ENCODE measurements around the gene ERF.

DNA sequence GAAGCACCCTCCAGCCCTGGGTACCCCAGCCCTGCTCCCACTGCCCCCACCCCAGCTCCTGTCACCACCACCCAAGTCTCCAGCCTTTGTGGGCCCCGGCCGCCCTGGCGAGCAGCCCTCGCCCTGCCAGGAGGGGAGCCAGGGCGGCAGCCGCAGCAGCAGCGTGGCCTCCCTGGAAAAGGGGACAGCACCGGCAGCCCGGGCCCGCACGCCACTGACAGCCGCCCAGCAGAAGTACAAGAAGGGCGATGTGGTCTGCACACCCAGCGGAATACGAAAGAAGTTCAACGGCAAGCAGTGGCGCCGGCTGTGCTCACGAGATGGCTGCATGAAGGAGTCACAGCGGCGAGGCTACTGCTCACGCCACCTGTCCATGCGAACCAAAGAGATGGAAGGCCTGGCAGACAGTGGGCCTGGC, 18.1 kb upstream of the ERF start:
- TF ChIP-seq, protein P1, sequence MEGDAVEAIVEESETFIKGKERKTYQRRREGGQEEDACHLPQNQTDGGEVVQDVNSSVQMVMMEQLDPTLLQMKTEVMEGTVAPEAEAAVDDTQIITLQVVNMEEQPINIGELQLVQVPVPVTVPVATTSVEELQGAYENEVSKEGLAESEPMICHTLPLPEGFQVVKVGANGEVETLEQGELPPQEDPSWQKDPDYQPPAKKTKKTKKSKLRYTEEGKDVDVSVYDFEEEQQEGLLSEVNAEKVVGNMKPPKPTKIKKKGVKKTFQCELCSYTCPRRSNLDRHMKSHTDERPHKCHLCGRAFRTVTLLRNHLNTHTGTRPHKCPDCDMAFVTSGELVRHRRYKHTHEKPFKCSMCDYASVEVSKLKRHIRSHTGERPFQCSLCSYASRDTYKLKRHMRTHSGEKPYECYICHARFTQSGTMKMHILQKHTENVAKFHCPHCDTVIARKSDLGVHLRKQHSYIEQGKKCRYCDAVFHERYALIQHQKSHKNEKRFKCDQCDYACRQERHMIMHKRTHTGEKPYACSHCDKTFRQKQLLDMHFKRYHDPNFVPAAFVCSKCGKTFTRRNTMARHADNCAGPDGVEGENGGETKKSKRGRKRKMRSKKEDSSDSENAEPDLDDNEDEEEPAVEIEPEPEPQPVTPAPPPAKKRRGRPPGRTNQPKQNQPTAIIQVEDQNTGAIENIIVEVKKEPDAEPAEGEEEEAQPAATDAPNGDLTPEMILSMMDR (IDR thresholded peaks at IDR 0.05), result no peak
- TF ChIP-seq POLR2AphosphoS5 (IDR thresholded peaks at IDR 0.05) (no peak), POLR2A (IDR thresholded peaks at IDR 0.05) (no peak)
